Renal cortical epithelial cell (primary cell): ENCODE data around the gene GNB2. TPM values are rescaled to one million over a fixed set of nuclear protein-coding genes. Genes with fewer than 3 reads are reported as not detected.
A peak's percentile ranks its signal among the peaks of the same experiment; 100 is the strongest.
"Not testable (repeated sequence)": the region's sequence is repeated elsewhere in the genome, so short reads cannot be mapped to it uniquely, and the experiment has no call there.

Source experiments
- DNase-seq: peaks from one replicate; pipeline ENCODE4 v3.0.0-alpha.2; 2011; ENCODE audit warnings: low read depth
- total RNA-seq: library from RNA; depleted of rRNA; stranded (reverse); fragments of >200 nt; gene quantifications from 2 replicates; pipeline ENCODE4 v1.2.3, GENCODE V29; 2014

The GNB2 gene
- total RNA-seq, 1 donor from 2014 or later, result 162 TPM

GRCh38 chr7:100694098-100694745 is 20.7 kb downstream of the GNB2 start, which contains the start of gene GIGYF1:
Gene GIGYF1, minus strand, starts transcription at chr7:100694250. Its CDS starts 6,012 bp downstream, at chr7:100688238.
- no peak for DNase-seq

DNA sequence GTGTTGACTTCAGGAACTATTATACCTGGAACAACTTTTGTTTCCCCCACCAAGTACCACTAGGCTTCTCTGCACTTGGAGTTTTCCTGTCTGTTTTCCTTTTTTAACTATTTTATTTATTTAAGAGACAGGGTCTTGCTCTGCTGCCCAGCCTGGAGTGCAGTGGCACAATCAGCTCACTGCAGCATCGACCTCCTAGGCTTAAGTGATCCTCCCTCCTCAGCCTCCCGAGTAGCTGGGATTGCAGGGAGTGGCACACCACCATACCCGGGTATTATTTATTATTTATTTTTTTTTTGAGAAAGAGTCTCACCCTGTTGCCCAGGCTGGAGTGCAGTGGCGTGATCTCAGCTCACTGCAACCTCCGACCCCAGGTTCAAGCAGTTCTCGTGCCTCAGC is 22.6 kb downstream of the GNB2 start:
- no peak for DNase-seq

- no peak for DNase-seq
Observed at GRCh38 chr7:100699018-100699417, 25.5 kb downstream of the GNB2 start.

GRCh38 chr7:100701089-100701488 is 27.5 kb downstream of the GNB2 start:
- DNase-seq, result not testable (repeated sequence)

GRCh38 chr7:100705320-100705752 is 31.8 kb downstream of the GNB2 start:
- DNase-seq, result peak; percentile 28

GRCh38 chr7:100705753-100706671 is 32.5 kb downstream of the GNB2 start, which contains the start of gene POP7:
Gene POP7, plus strand, starts transcription at chr7:100706121. Its CDS starts 710 bp downstream, at chr7:100706831.
- peak; percentile 91 for DNase-seq

DNA sequence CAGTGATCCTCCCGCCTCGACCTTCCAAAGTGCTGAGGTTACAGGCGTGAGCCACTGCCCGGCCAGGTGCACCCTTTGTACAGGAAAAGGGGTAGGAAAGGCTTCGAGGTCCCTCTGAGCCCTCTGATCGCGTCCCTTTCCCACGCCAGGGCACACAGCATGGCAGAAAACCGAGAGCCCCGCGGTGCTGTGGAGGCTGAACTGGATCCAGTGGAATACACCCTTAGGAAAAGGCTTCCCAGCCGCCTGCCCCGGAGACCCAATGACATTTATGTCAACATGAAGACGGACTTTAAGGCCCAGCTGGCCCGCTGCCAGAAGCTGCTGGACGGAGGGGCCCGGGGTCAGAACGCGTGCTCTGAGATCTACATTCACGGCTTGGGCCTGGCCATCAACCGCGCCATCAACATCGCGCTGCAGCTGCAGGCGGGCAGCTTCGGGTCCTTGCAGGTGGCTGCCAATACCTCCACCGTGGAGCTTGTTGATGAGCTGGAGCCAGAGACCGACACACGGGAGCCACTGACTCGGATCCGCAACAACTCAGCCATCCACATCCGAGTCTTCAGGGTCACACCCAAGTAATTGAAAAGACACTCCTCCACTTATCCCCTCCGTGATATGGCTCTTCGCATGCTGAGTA is 33.3 kb downstream of the GNB2 start:
- DNase-seq, result no peak

DNA sequence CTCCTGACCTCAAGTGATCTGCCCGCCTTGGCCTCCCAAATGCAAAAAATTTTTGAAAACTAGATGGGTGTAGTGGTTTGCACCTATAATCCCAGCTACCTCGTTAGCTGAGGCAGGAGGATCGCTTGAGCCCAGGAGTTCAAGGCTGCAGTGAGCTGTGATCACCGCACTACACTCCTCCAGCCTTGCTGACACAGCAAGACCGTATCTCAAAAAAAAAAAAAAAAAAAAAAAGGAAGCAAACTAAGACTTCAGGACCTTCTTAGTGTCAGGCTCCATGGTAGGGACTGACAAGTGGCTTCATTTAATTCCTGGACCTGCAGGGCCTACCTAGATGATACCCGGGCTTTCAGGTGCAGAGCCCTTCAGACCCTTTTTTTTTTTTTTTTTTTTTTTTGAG is 34.9 kb downstream of the GNB2 start:
- no peak for DNase-seq

DNA sequence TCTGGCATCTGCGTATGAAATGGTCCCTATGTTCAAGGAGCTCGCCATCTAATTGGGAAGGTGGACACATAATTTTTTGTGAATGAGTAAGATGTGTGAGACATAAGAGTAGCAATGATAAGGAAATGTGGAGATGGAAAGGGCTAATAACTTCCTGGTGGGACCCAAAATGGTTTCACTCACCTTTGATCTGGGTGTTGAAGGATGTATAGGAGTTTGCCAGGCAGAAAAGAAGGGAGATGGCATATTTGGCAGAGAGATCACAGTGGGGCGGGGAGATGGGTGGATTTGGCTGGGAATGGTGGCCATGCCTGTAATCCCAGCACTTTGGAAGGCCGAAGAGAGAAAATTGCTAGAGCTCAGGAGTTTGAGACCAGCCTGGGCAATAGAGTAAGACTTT is 36.9 kb downstream of the GNB2 start:
- no peak for DNase-seq

DNA sequence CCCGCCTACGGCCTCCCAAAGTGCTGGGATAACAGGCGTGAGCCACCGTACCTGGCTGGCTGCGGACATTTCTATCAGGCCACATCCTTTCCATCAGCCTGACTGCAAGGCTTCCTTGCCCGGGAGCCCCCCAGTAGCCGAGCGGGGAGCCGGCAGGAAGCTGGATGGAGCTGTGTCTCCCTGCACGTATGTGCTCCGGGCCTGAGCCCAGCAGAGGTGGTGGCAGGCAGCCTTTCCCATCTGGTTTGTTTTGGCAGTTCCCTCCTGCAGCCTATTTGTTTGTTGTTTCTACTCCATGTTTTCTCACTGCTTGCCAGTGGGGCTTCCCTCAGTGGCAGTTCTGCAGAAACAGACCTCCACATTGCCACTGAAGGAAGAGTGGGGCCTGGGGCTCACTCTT is 37.8 kb downstream of the GNB2 start:
- DNase-seq, result no peak

DNA sequence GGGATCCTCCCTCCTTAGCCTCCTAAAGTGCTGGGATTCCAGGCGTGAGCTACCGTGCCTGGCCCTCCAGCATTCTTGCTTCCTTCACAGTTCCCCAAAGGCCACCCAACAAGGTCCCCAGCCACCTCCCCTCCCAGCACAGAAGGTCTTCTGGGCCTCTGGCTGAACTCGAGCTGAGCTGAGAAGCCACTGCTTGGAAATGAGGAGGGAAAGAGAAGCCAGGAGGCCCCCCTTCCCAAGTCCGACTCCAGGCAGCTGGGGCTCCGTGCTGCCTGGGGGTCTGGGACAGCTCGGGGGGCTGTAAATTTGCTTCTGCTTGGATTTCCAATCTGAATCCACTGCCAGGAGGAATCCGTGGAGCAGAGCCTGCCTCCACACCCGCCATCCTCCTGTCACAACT is 41.2 kb downstream of the GNB2 start:
- no peak for DNase-seq

DNA sequence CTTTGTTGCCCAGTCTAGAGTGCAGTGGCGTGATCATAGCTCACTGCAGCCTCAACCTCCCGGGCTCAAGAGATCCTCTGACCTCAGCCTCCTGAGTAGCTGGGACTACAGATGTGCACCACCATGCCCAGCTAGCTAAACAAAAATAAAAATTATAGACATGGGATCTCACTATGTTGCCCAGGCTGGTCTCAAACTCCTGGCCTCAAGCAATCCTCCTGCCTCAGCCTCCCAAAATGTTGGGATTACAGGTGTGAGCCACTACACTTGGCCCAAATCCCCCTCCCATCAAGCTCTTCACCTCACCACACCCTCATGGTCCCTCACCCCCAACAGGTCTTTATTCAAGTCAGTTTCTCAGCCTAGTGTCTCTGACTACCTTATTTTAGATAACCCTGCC is 43.5 kb downstream of the GNB2 start:
- not testable (repeated sequence) for DNase-seq

- DNase-seq, result peak; percentile 27
Observed at GRCh38 chr7:100719523-100720278, 46.2 kb downstream of the GNB2 start.

DNA sequence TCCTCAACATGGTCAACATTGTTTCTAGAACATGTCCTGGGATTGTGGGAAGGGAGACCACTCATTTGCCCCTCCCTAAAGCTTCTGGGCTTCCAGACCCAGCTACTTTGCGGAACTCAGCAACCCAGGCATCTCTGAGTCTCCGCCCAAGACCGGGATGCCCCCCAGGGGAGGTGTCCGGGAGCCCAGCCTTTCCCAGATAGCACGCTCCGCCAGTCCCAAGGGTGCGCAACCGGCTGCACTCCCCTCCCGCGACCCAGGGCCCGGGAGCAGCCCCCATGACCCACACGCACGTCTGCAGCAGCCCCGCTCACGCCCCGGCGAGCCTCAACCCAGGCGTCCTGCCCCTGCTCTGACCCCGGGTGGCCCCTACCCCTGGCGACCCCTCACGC is 46.7 kb downstream of the GNB2 start, which contains the start of gene EPO:
Gene EPO, plus strand, starts transcription at position 190 of the 392 bp plus-strand sequence. CDS start 513 bp downstream, outside the sequence.
- no peak for DNase-seq

- no peak for DNase-seq
Observed at GRCh38 chr7:100720671-100721504, 47.3 kb downstream of the GNB2 start.

- DNase-seq, result no peak
Observed at GRCh38 chr7:100721505-100721812, 47.9 kb downstream of the GNB2 start.

DNA sequence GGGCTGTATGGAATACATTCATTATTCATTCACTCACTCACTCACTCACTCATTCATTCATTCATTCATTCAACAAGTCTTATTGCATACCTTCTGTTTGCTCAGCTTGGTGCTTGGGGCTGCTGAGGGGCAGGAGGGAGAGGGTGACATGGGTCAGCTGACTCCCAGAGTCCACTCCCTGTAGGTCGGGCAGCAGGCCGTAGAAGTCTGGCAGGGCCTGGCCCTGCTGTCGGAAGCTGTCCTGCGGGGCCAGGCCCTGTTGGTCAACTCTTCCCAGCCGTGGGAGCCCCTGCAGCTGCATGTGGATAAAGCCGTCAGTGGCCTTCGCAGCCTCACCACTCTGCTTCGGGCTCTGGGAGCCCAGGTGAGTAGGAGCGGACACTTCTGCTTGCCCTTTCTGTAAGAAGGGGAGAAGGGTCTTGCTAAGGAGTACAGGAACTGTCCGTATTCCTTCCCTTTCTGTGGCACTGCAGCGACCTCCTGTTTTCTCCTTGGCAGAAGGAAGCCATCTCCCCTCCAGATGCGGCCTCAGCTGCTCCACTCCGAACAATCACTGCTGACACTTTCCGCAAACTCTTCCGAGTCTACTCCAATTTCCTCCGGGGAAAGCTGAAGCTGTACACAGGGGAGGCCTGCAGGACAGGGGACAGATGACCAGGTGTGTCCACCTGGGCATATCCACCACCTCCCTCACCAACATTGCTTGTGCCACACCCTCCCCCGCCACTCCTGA is 49.1 kb downstream of the GNB2 start:
- no peak for DNase-seq

DNA sequence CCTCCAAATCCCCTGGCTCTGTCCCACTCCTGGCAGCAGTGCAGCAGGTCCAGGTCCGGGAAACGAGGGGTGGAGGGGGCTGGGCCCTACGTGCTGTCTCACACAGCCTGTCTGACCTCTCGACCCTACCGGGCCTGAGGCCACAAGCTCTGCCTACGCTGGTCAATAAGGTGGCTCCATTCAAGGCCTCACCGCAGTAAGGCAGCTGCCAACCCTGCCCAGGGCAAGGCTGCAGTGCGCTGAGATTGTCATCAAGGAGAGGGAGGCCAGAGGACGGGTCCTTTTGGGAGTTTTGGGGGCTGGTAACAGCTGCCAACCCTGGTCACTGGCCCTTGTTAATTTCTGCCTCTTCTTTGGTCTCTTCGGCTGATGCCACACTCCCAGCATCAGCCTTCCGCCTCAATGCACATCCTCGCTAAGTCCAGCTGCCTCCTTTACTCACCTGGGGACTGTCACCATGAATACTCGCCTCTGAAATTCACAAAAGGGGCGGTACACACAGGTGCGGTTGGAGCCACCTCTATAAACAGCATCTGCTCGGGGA is 50.3 kb downstream of the GNB2 start:
- DNase-seq, result no peak

DNA sequence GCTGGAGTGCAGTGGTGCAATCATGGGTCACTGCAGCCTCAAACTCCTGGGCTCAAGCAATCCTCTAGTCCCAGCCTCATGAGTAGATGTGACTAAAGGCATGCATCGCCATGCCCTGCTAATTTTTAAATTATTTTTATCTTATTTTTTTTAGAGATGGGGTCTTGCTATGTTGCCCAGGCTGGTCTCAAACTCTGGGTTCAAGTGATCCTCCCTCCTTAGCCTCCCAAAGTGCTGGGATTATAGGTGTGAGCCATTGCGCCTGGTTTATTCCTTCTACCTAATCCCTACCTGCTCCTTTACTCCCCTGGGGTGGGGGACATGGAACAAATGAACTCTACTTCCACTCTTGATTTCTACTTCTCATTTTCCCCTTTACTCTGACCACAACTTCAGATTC is 50.8 kb downstream of the GNB2 start:
- DNase-seq, result not testable (repeated sequence)
